Measurements from ENCODE around the gene SLC34A1.
A peak's percentile ranks its signal among the peaks of the same experiment; 100 is the strongest.
"Not testable (repeated sequence)": the region's sequence is repeated elsewhere in the genome, so short reads cannot be mapped to it uniquely, and the experiment has no call there.

SLC34A1 gene

GRCh38 chr5:177384134-177384533 lies at the start of gene SLC34A1:
Gene SLC34A1, plus strand, starts transcription at chr5:177384434. Its CDS starts 1,308 bp downstream, at chr5:177385742.
- DNase-seq (ENCODE audit: low read depth, low spot score) = no peak

GRCh38 chr5:177334781-177335700 lies 49.2 kb upstream of the SLC34A1 start:
- DNase-seq (ENCODE audit: low read depth, low spot score) = no peak

GRCh38 chr5:177335701-177336065 lies 48.6 kb upstream of the SLC34A1 start:
- DNase-seq (ENCODE audit: low read depth, low spot score) = no peak

- DNase-seq (ENCODE audit: low read depth, low spot score) = peak; percentile 39
Observed at GRCh38 chr5:177336112-177336511, 48.1 kb upstream of the SLC34A1 start.

- no peak for DNase-seq (ENCODE audit: low read depth, low spot score)
Observed at GRCh38 chr5:177336603-177337494, 47.4 kb upstream of the SLC34A1 start.

GRCh38 chr5:177338251-177339106 lies 45.8 kb upstream of the SLC34A1 start:
- no peak for DNase-seq (ENCODE audit: low read depth, low spot score)

- DNase-seq (ENCODE audit: low read depth, low spot score) = no peak
Observed at GRCh38 chr5:177339107-177339638, 45.1 kb upstream of the SLC34A1 start.

- not testable (repeated sequence) for DNase-seq (ENCODE audit: low read depth, low spot score)
Observed at GRCh38 chr5:177343000-177343399, 41.2 kb upstream of the SLC34A1 start.

GRCh38 chr5:177343777-177344176 lies 40.5 kb upstream of the SLC34A1 start:
- no peak for DNase-seq (ENCODE audit: low read depth, low spot score)

GRCh38 chr5:177344891-177345290 lies 39.3 kb upstream of the SLC34A1 start:
- DNase-seq (ENCODE audit: low read depth, low spot score) = no peak

GRCh38 chr5:177346820-177347219 lies 37.4 kb upstream of the SLC34A1 start:
- no peak for DNase-seq (ENCODE audit: low read depth, low spot score)

GRCh38 chr5:177347699-177348098 lies 36.5 kb upstream of the SLC34A1 start:
- DNase-seq (ENCODE audit: low read depth, low spot score) = no peak

- no peak for DNase-seq (ENCODE audit: low read depth, low spot score)
Observed at GRCh38 chr5:177349362-177349647, 34.9 kb upstream of the SLC34A1 start.

- no peak for DNase-seq (ENCODE audit: low read depth, low spot score)
Observed at GRCh38 chr5:177349762-177350161, 34.5 kb upstream of the SLC34A1 start.

- DNase-seq (ENCODE audit: low read depth, low spot score) = no peak
Observed at GRCh38 chr5:177350776-177351391, 33.4 kb upstream of the SLC34A1 start.

- peak; percentile 98 for DNase-seq (ENCODE audit: low read depth, low spot score)
Observed at GRCh38 chr5:177351392-177352329, 32.6 kb upstream of the SLC34A1 start, which contains the start of gene LMAN2. Gene LMAN2, minus strand, starts transcription at chr5:177351668. Its CDS starts 21 bp downstream, at chr5:177351647.

- no peak for DNase-seq (ENCODE audit: low read depth, low spot score)
Observed at GRCh38 chr5:177353093-177353492, 31.1 kb upstream of the SLC34A1 start.

GRCh38 chr5:177354256-177354655 lies 30.0 kb upstream of the SLC34A1 start:
- no peak for DNase-seq (ENCODE audit: low read depth, low spot score)

- DNase-seq (ENCODE audit: low read depth, low spot score) = no peak
Observed at GRCh38 chr5:177354711-177355110, 29.5 kb upstream of the SLC34A1 start.
